ENCODE data around the gene MLPH.
A peak's percentile ranks its signal among the peaks of the same experiment; 100 is the strongest.

The MLPH gene

DNA sequence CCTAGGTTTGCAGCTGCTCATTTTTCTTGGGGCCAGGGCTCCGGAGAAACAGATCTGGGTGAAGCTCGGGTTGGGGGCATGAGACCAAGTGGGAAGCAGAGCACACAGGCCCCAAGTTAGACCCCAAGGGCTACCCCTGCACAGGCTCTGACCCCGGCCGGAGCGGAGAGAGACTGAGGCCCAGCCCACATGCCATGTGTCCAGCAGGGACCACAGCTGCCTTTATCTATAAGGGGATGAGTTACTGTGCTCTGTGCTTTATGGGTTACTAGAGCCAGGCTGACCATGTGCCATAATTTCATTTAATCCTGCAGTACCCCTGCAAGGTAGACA lies 49.0 kb downstream of the MLPH start:
- Histone ChIP-seq H2AK5ac (ENCODE audit: low read depth, low read length) (no peak overlapping the region), H3K4me1 (ENCODE audit: control insufficient read depth in 2 of 2, insufficient read depth in 1 of 2, low read depth in 1 of 2, low read length in 2 of 2) (peaks cover 3 to 4% of the 10 kb centered on the region in 2 donors), H3K79me1 (ENCODE audit: low read depth, low read length) (no peaks in the 10 kb centered on the region), H4K91ac (ENCODE audit: low read depth, low read length, poor library complexity) (no peak overlapping the region), H2BK5ac (ENCODE audit: low read length) (no peak overlapping the region), H2BK120ac (ENCODE audit: low read depth, low read length) (no peak overlapping the region), H3K4me2 (ENCODE audit: insufficient read depth, low read length, poor library complexity, severe bottlenecking) (no peak overlapping the region), H3K9me3 (replicated peaks in 1 of 2; ENCODE audit: control insufficient read depth in 2 of 2, insufficient read depth in 1 of 2, low read depth in 1 of 2, low read length in 2 of 2) (no peaks in the 10 kb centered on the region), H3K18ac (ENCODE audit: low read length) (no peak overlapping the region), H3K14ac (ENCODE audit: low read length) (no peak overlapping the region), H2BK12ac (ENCODE audit: low read length) (no peak overlapping the region), H4K8ac (ENCODE audit: low read depth, low read length) (no peak overlapping the region), H3K9ac (ENCODE audit: low read depth, low read length, poor library complexity) (no peak overlapping the region), H2BK15ac (ENCODE audit: low read length) (no peak overlapping the region), H3K4me3 (ENCODE audit: low read length in 2 of 2) (no peak overlapping the region), H3K27ac (replicated peaks; ENCODE audit: low read length) (no peak overlapping the region), H3K23ac (ENCODE audit: low read depth, low read length, poor library complexity) (no peak overlapping the region), H2AFZ (ENCODE audit: low read length) (no peak overlapping the region), H3K27me3 (ENCODE audit: control insufficient read depth in 3 of 3, insufficient read depth in 3 of 3, low read depth in 1 of 3, low read length in 3 of 3) (peaks cover 0 to 11% (median 0%) of the 10 kb centered on the region in 3 experiments), H3K36me3 (replicated peaks in 1 of 2; ENCODE audit: control insufficient read depth in 2 of 2, insufficient read depth in 2 of 2, low read length in 2 of 2) (no peaks in the 10 kb centered on the region), H3K4ac (ENCODE audit: low read length) (no peak overlapping the region)
- no CpG with 5 or more reads among the region's 5 CpGs for WGBS, 2 donors (ENCODE audit: extremely low coverage in 2 of 2, insufficient read length in 2 of 2, insufficient replicate concordance in 1 of 2)
- no peak for DNase-seq (ENCODE audit: low spot score)

DNA sequence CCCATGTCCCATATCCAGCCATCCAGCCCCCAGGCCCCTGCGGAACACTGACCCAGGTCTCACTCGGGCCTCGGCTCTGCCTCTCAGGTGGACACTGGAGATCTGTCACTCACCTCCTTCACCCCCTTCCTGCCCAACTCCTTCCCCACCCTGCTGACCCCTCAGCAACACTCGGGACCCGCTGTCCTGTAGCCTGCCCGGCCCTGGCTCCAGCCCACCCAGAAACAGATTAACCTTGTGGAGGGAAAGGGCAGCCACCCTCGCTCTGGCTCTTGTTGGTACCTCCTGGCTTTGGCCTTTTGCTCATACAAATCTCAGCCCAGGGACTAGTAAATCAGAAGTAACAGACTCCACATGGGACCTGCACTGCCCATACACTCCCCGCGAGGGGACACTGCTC lies 49.6 kb downstream of the MLPH start:
- H2AFZ ChIP-seq (ENCODE audit: low read length): no peak overlapping the region
- peak overlapping the region; percentile 26 for H3K18ac ChIP-seq (ENCODE audit: low read length)
- no peak overlapping the region for H2BK12ac ChIP-seq (ENCODE audit: low read length)
- H3K14ac ChIP-seq (ENCODE audit: low read length): peak overlapping the region; percentile 78
- no peaks in the 10 kb centered on the region for H3K36me3 ChIP-seq (replicated peaks in 1 of 2; ENCODE audit: control insufficient read depth in 2 of 2, insufficient read depth in 2 of 2, low read length in 2 of 2)
- H3K4ac ChIP-seq (ENCODE audit: low read length): no peak overlapping the region
- H4K8ac ChIP-seq (ENCODE audit: low read depth, low read length): no peak overlapping the region
- no peak overlapping the region for H3K9ac ChIP-seq (ENCODE audit: low read depth, low read length, poor library complexity)
- no peak overlapping the region for H3K4me3 ChIP-seq (ENCODE audit: low read length in 2 of 2)
- WGBS, 2 donors (ENCODE audit: extremely low coverage in 2 of 2, insufficient read length in 2 of 2, insufficient replicate concordance in 1 of 2): no CpG with 5 or more reads among the region's 9 CpGs
- no peak overlapping the region for H2AK5ac ChIP-seq (ENCODE audit: low read depth, low read length)
- H3K27ac ChIP-seq (replicated peaks; ENCODE audit: low read length): no peak overlapping the region
- H3K23ac ChIP-seq (ENCODE audit: low read depth, low read length, poor library complexity): peak overlapping the region; percentile 8
- H3K9me3 ChIP-seq (replicated peaks in 1 of 2; ENCODE audit: control insufficient read depth in 2 of 2, insufficient read depth in 1 of 2, low read depth in 1 of 2, low read length in 2 of 2): no peaks in the 10 kb centered on the region
- H3K79me1 ChIP-seq (ENCODE audit: low read depth, low read length): no peaks in the 10 kb centered on the region
- H3K4me2 ChIP-seq (ENCODE audit: insufficient read depth, low read length, poor library complexity, severe bottlenecking): no peak overlapping the region
- H2BK15ac ChIP-seq (ENCODE audit: low read length): no peak overlapping the region
- no peak overlapping the region for H2BK120ac ChIP-seq (ENCODE audit: low read depth, low read length)
- H4K91ac ChIP-seq (ENCODE audit: low read depth, low read length, poor library complexity): no peak overlapping the region
- H2BK5ac ChIP-seq (ENCODE audit: low read length): no peak overlapping the region
- no peak for DNase-seq (ENCODE audit: low spot score)
- peaks cover 0 to 11% (median 0%) of the 10 kb centered on the region in 3 experiments for H3K27me3 ChIP-seq (ENCODE audit: control insufficient read depth in 3 of 3, insufficient read depth in 3 of 3, low read depth in 1 of 3, low read length in 3 of 3)
- peaks cover 4 to 8% of the 10 kb centered on the region in 2 donors for H3K4me1 ChIP-seq (ENCODE audit: control insufficient read depth in 2 of 2, insufficient read depth in 1 of 2, low read depth in 1 of 2, low read length in 2 of 2)

DNA sequence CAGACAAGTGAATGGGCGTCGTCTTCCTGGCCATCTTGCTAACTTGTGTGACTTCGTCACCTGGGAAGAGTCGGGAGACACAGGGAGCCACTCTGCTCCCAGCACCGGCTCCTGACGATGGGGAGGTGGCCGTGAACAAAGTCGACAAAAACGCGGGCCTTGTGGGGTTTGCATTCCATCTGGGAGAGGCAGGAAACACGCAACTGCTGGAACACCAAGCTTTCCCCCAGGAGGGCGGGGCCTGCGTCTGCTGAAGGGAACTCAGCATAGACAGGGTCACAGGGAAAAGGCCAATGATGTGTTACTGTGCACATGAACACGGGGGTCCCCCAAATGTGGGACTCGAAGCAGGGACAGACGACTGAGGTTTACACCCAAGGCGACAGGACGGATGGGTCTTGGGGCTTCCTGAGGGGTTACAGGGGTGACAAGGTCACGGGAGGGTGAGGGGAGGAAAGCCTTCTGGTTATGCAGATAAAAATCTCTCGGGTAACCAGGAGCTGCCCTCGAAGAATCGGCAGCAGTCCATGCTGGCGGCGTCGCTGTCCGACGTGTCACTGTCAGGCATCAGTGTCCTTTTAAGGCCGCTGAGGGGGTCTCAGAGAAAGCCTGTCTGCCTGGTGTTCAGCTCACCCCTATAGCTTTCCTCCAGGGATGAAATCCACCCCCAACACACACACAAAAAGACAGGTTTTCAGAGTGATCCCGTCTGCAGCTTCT lies 51.1 kb downstream of the MLPH start:
- no peak overlapping the region for H3K27ac ChIP-seq (replicated peaks; ENCODE audit: low read length)
- H3K9me3 ChIP-seq (replicated peaks in 1 of 2; ENCODE audit: control insufficient read depth in 2 of 2, insufficient read depth in 1 of 2, low read depth in 1 of 2, low read length in 2 of 2): no peaks in the 10 kb centered on the region
- H4K8ac ChIP-seq (ENCODE audit: low read depth, low read length): no peak overlapping the region
- H3K18ac ChIP-seq (ENCODE audit: low read length): peak overlapping the region; percentile 23
- H2BK15ac ChIP-seq (ENCODE audit: low read length): no peak overlapping the region
- peaks cover 0 to 8% of the 10 kb centered on the region in 2 donors for H3K4me1 ChIP-seq (ENCODE audit: control insufficient read depth in 2 of 2, insufficient read depth in 1 of 2, low read depth in 1 of 2, low read length in 2 of 2)
- no peak overlapping the region for H2AFZ ChIP-seq (ENCODE audit: low read length)
- H2BK5ac ChIP-seq (ENCODE audit: low read length): peak overlapping the region; percentile 25
- no peak overlapping the region for H3K14ac ChIP-seq (ENCODE audit: low read length)
- H3K9ac ChIP-seq (ENCODE audit: low read depth, low read length, poor library complexity): peak overlapping the region; percentile 12
- no peak overlapping the region for H4K91ac ChIP-seq (ENCODE audit: low read depth, low read length, poor library complexity)
- H3K79me1 ChIP-seq (ENCODE audit: low read depth, low read length): no peaks in the 10 kb centered on the region
- no peak overlapping the region for H2BK120ac ChIP-seq (ENCODE audit: low read depth, low read length)
- H2AK5ac ChIP-seq (ENCODE audit: low read depth, low read length): no peak overlapping the region
- H3K4me3 ChIP-seq (ENCODE audit: low read length in 2 of 2): no peak overlapping the region
- no peak overlapping the region for H2BK12ac ChIP-seq (ENCODE audit: low read length)
- no CpG with 5 or more reads among the region's 29 CpGs for WGBS, 2 donors (ENCODE audit: extremely low coverage in 2 of 2, insufficient read length in 2 of 2, insufficient replicate concordance in 1 of 2)
- no peaks in the 10 kb centered on the region for H3K36me3 ChIP-seq (replicated peaks in 1 of 2; ENCODE audit: control insufficient read depth in 2 of 2, insufficient read depth in 2 of 2, low read length in 2 of 2)
- DNase-seq (ENCODE audit: low spot score): no peak
- H3K4ac ChIP-seq (ENCODE audit: low read length): no peak overlapping the region
- H3K23ac ChIP-seq (ENCODE audit: low read depth, low read length, poor library complexity): peak overlapping the region; percentile 25
- peaks cover 0 to 8% (median 0%) of the 10 kb centered on the region in 3 experiments for H3K27me3 ChIP-seq (ENCODE audit: control insufficient read depth in 3 of 3, insufficient read depth in 3 of 3, low read depth in 1 of 3, low read length in 3 of 3)
- H3K4me2 ChIP-seq (ENCODE audit: insufficient read depth, low read length, poor library complexity, severe bottlenecking): no peak overlapping the region

DNA sequence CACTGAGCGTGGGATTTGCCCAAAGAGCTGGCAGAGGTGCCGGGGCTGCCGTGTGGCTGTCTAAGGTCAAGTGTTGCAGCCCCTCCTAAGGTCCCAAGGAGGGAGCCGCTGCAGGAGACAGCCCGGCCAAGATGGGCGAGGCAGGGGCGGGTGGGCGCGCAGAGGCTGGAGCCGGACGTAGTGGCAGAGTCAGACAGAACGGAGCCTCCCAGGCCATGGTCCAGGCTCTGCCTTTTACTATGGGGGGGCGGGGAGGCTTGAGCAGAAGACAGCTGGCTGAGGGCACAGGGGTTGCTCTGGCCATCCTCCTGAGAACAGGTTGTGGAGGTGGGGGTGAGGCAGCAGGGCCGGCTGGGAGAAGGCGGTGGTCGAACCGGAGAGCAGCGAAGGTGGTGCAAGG lies 51.9 kb downstream of the MLPH start:
- H3K36me3 ChIP-seq (replicated peaks in 1 of 2; ENCODE audit: control insufficient read depth in 2 of 2, insufficient read depth in 2 of 2, low read length in 2 of 2): no peaks in the 10 kb centered on the region
- H2AK5ac ChIP-seq (ENCODE audit: low read depth, low read length): no peak overlapping the region
- H3K79me1 ChIP-seq (ENCODE audit: low read depth, low read length): no peaks in the 10 kb centered on the region
- H3K4me3 ChIP-seq (ENCODE audit: low read length in 2 of 2): no peak overlapping the region
- no peak overlapping the region for H3K9ac ChIP-seq (ENCODE audit: low read depth, low read length, poor library complexity)
- no peak overlapping the region for H3K4ac ChIP-seq (ENCODE audit: low read length)
- no peak overlapping the region for H2BK5ac ChIP-seq (ENCODE audit: low read length)
- H2AFZ ChIP-seq (ENCODE audit: low read length): no peak overlapping the region
- H4K91ac ChIP-seq (ENCODE audit: low read depth, low read length, poor library complexity): no peak overlapping the region
- H3K27me3 ChIP-seq (ENCODE audit: control insufficient read depth in 3 of 3, insufficient read depth in 3 of 3, low read depth in 1 of 3, low read length in 3 of 3): peaks cover 0 to 8% (median 0%) of the 10 kb centered on the region in 3 experiments
- H3K27ac ChIP-seq (replicated peaks; ENCODE audit: low read length): no peak overlapping the region
- peak overlapping the region; percentile 76 for H3K23ac ChIP-seq (ENCODE audit: low read depth, low read length, poor library complexity)
- H3K18ac ChIP-seq (ENCODE audit: low read length): no peak overlapping the region
- no peak overlapping the region for H3K14ac ChIP-seq (ENCODE audit: low read length)
- no peak overlapping the region for H2BK12ac ChIP-seq (ENCODE audit: low read length)
- WGBS, 2 donors (ENCODE audit: extremely low coverage in 2 of 2, insufficient read length in 2 of 2, insufficient replicate concordance in 1 of 2): no CpG with 5 or more reads among the region's 18 CpGs
- DNase-seq (ENCODE audit: low spot score): no peak
- H3K4me2 ChIP-seq (ENCODE audit: insufficient read depth, low read length, poor library complexity, severe bottlenecking): no peak overlapping the region
- no peak overlapping the region for H4K8ac ChIP-seq (ENCODE audit: low read depth, low read length)
- no peaks in the 10 kb centered on the region for H3K9me3 ChIP-seq (replicated peaks in 1 of 2; ENCODE audit: control insufficient read depth in 2 of 2, insufficient read depth in 1 of 2, low read depth in 1 of 2, low read length in 2 of 2)
- H3K4me1 ChIP-seq (ENCODE audit: control insufficient read depth in 2 of 2, insufficient read depth in 1 of 2, low read depth in 1 of 2, low read length in 2 of 2): peaks cover 0 to 8% of the 10 kb centered on the region in 2 donors
- H2BK15ac ChIP-seq (ENCODE audit: low read length): no peak overlapping the region
- no peak overlapping the region for H2BK120ac ChIP-seq (ENCODE audit: low read depth, low read length)
